Lung (tissue), 12 donors: Measurements from ENCODE around the gene SPNS2. TPM values are rescaled to one million over a fixed set of nuclear protein-coding genes. Genes with fewer than 3 reads are reported as not detected.

Experiments
- ATAC-seq: fragments of 200-7000 bp; cut with Tn5 transposase; one replicate; pipeline ENCODE4 v1.9.1; 2020; ENCODE audit warnings: moderate number of reproducible peaks; ENCODE audit not compliant: insufficient read depth, low FRiP score
- DNase-seq, 3 donors: peaks; one replicate each; pipeline ENCODE4 v3.0.0-alpha.2; 2013 to 2017
- H3K27ac ChIP-seq, 2 donors: one replicate each; pipeline ENCODE4 v1.5.1; 2013; ENCODE audit warnings: mild to moderate bottlenecking in 2 of 2, moderate library complexity in 2 of 2, control low read depth in 1 of 2, inconsistent platforms in 1 of 2, low read depth in 1 of 2, low read length in 1 of 2
- H3K27me3 ChIP-seq, 3 donors: one replicate each; pipeline ENCODE4 v1.5.1; 2013; ENCODE audit warnings: low read length in 2 of 3; ENCODE audit not compliant: control insufficient read depth in 3 of 3, insufficient read depth in 3 of 3
- H3K36me3 ChIP-seq, 4 donors: one replicate each; pipeline ENCODE4 v1.5.1; 2013; ENCODE audit warnings: low read length in 4 of 4, mild to moderate bottlenecking in 1 of 4, moderate library complexity in 1 of 4; ENCODE audit not compliant: control insufficient read depth in 4 of 4, insufficient read depth in 4 of 4
- H3K4me1 ChIP-seq, 5 donors: one replicate each; pipeline ENCODE4 v1.5.1; 2013; ENCODE audit warnings: low read length in 5 of 5, mild to moderate bottlenecking in 2 of 5, moderate library complexity in 1 of 5; ENCODE audit not compliant: control insufficient read depth in 5 of 5, insufficient read depth in 5 of 5
- H3K4me3 ChIP-seq: one replicate; pipeline ENCODE4 v1.5.1; 2013; ENCODE audit warnings: mild to moderate bottlenecking, control low read depth, moderate library complexity
- H3K9ac ChIP-seq, 2 donors: one replicate each; pipeline ENCODE4 v1.5.1; 2013; ENCODE audit warnings: low read length in 2 of 2, control low read depth in 1 of 2; ENCODE audit not compliant: insufficient read depth in 1 of 2
- H3K9me3 ChIP-seq, 4 donors: one replicate each; pipeline ENCODE4 v1.5.1; 2013; ENCODE audit warnings: low read length in 3 of 4, mild to moderate bottlenecking in 1 of 4, moderate library complexity in 1 of 4; ENCODE audit not compliant: control insufficient read depth in 4 of 4, insufficient read depth in 3 of 4
- WGBS, 2 donors: extraction: QIAGEN DNeasy Blood & Tissue Kit; methylation state at CpG; one replicate each; pipeline ENCODE4 v1.1.7; 2013; 5-methylcytosine and 5-hydroxymethylcytosine counted together
- polyA plus RNA-seq, 2 donors: library from polyadenylated mRNA; stranded (reverse); fragments of 200-250 nt; gene quantifications; one replicate each; pipeline ENCODE4 v1.2.1, GENCODE V29; 2013
- total RNA-seq, 2 donors: library from RNA; depleted of rRNA in 1 of 2; stranded (reverse); fragments of >200 nt in 1 of 2; gene quantifications; one replicate each; pipeline ENCODE4 v1.2.1, GENCODE V29; 2014 to 2021
- TF ChIP-seq, protein P1 (sequence below): IDR thresholded peaks from 2 replicates; pipeline ENCODE4 v1.5.1; 2012; ENCODE audit warnings: mild to moderate bottlenecking; ENCODE audit errors: control extremely low read depth, extremely low read depth
- donor health status: control.
- donor health status: control.
- donor health status: Bipolar disorder and iron deficiency.
- donor health status: healthy.
- donor health status: DM: yes; HTN: yes; CAD: no.

The SPNS2 gene
- total and polyA plus RNA-seq, 4 donors = 26.8 to 60.1 (median 42.5) TPM

DNA sequence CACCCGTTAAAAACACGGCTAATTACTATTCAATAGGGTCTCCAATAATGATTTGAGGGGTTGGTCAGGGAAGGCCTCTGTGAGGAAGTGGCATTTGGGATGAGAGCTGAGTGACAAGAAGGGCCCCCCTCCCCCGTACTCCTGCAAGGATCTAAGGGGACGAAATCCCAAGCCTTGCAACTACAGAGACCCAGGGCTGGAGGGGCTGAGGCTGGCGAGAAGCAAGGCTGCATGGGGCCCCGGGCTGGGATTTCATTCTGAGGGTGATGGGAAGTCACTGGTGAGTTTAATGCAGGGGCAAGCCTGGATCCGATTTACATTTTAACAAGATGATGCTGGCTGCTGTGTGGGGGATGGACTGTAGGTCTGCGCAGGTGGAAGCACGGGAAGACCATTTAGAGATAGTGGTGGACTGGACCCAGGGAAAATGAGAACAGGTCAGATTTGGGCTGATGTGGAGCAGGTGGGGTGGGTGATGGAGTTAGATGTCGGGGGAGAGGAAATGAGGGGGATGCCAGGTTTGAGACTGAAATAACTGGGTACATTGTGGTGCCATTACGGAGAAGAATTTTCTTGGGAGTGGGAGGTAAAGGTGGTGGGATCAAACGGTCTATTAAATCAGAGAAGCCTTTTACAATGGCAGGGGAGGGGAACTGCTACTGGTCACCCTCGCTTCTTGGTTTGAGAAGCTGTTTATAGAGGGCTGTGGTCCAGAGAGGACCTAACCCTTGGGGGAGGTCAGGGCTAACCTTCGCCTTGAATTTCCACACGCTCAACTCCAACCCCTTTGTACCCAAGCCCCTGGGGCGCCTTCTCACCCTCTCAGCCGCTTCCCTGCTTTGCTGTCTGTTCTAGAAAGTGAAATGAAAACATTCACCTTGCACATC lies 57.4 kb downstream of the SPNS2 start:
- H3K27ac ChIP-seq = peak overlapping the region; percentile 79 to 84
- no peak for DNase-seq

DNA sequence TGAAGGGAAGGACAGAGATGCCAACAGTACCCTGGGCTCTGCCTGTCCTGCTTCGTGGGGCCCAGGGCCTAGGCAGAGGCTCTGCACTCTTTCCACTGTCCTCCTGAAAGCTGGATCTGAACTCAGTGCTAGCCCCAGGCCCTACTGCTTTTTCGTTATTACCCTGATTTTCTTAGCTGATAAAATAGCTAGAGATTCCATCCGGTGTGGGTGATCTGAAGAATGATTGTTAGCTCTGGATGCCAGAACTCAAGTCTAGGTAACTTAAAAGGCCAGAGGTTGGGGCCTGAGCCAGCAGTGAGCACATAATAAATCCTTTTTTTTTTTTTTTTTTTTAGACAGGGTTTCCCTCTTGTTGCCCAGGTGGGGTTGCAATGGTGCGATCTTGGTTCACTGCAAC lies 58.3 kb downstream of the SPNS2 start:
- H3K27me3 ChIP-seq = no peaks in the 10 kb centered on the region
- TF ChIP-seq, protein P1, sequence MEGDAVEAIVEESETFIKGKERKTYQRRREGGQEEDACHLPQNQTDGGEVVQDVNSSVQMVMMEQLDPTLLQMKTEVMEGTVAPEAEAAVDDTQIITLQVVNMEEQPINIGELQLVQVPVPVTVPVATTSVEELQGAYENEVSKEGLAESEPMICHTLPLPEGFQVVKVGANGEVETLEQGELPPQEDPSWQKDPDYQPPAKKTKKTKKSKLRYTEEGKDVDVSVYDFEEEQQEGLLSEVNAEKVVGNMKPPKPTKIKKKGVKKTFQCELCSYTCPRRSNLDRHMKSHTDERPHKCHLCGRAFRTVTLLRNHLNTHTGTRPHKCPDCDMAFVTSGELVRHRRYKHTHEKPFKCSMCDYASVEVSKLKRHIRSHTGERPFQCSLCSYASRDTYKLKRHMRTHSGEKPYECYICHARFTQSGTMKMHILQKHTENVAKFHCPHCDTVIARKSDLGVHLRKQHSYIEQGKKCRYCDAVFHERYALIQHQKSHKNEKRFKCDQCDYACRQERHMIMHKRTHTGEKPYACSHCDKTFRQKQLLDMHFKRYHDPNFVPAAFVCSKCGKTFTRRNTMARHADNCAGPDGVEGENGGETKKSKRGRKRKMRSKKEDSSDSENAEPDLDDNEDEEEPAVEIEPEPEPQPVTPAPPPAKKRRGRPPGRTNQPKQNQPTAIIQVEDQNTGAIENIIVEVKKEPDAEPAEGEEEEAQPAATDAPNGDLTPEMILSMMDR = no peak
- H3K36me3 ChIP-seq = peaks cover 0 to 16% (median 3%) of the 10 kb centered on the region in 4 donors
- H3K9me3 ChIP-seq = no peaks in the 10 kb centered on the region
- no peak overlapping the region for H3K9ac ChIP-seq
- H3K4me3 ChIP-seq = no peak overlapping the region
- DNase-seq = no peak
- H3K4me1 ChIP-seq = peaks cover 0 to 23% (median 13%) of the 10 kb centered on the region in 5 donors
- 95 to 96% methylated on average over 4 of the region's 4 CpGs for WGBS, 2 donors
- H3K27ac ChIP-seq = no peak overlapping the region
- no peak for ATAC-seq

More for the DNA sequence above, 57.4 kb downstream of the SPNS2 start:
- TF ChIP-seq, protein P1 = no peak
- Histone ChIP-seq H3K9ac (peak overlapping the region in 1 of 2 donors; percentile 86), H3K4me3 (peak overlapping the region; percentile 24), H3K4me1 (peaks cover 0 to 22% (median 11%) of the 10 kb centered on the region in 5 donors), H3K9me3 (no peaks in the 10 kb centered on the region), H3K27me3 (no peaks in the 10 kb centered on the region), H3K36me3 (peaks cover 0 to 23% (median 6%) of the 10 kb centered on the region in 4 donors)
- WGBS, 2 donors = 68 to 70% methylated on average over 17 of the region's 17 CpGs
- no peak for ATAC-seq

DNA sequence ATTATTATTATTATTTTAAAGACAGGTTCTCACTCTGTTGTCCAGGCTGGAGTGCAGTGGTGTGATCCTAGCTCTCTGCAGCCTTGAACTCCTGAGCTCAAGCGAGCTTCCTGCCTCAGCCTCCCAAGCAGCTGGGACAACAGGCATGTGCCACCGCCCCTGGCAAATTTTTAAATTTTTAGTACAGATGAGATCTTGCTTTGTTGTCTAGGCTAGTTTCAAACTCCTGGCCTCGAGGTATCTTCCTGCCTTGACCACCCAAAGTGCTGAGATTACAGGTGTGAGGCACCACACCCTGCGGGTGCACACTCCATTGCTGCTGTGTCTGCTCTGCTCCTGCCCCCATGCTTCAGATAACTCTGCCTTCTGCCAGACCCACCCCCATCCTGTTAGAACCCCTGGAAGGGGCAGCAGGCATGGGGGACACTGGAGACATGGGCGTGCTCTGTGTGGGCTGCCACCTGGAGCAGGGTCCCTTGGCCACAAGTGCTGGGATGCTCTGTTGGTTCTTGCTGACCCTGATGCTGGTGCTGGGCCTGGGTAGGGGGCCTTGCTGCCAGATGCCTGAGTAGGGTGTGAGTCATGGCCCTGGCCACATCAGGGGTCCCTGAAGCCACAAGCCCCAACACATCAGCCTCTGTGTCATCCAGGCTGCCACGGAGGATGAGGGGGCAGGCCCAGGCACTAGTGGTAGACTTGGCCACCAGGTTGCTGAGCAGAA lies 59.1 kb downstream of the SPNS2 start:
- H3K36me3 ChIP-seq = peaks cover 0 to 9% (median 0%) of the 10 kb centered on the region in 4 donors
- no peaks in the 10 kb centered on the region for H3K9me3 ChIP-seq
- H3K4me1 ChIP-seq = peaks cover 0 to 23% (median 13%) of the 10 kb centered on the region in 5 donors
- H3K4me3 ChIP-seq = no peak overlapping the region
- ATAC-seq (no peak), DNase-seq (no peak)
- TF ChIP-seq, protein P1 = no peak
- no peak overlapping the region for H3K27ac ChIP-seq
- 94 to 95% methylated on average over 6 of the region's 6 CpGs for WGBS, 2 donors
- H3K9ac ChIP-seq = no peak overlapping the region
- H3K27me3 ChIP-seq = no peaks in the 10 kb centered on the region
